Loucy (cell line): ENCODE results near the gene UVRAG.

Source experiments
- EZH2phosphoT487 ChIP-seq: fragments of 200-600 bp; IDR thresholded peaks from 2 replicates; pipeline ENCODE4 v1.6.1; 2018; ENCODE audit warnings: antibody characterized with exemption, mild to moderate bottlenecking, moderate library complexity, borderline replicate concordance
- TF ChIP-seq, protein P1 (sequence below): fragments of 200-600 bp; sonication (generic); conservative IDR thresholded peaks from 2 replicates; pipeline ENCODE4 v1.5.1; 2014; ENCODE audit warnings: mild to moderate bottlenecking, antibody characterized with exemption, low read length

DNA sequence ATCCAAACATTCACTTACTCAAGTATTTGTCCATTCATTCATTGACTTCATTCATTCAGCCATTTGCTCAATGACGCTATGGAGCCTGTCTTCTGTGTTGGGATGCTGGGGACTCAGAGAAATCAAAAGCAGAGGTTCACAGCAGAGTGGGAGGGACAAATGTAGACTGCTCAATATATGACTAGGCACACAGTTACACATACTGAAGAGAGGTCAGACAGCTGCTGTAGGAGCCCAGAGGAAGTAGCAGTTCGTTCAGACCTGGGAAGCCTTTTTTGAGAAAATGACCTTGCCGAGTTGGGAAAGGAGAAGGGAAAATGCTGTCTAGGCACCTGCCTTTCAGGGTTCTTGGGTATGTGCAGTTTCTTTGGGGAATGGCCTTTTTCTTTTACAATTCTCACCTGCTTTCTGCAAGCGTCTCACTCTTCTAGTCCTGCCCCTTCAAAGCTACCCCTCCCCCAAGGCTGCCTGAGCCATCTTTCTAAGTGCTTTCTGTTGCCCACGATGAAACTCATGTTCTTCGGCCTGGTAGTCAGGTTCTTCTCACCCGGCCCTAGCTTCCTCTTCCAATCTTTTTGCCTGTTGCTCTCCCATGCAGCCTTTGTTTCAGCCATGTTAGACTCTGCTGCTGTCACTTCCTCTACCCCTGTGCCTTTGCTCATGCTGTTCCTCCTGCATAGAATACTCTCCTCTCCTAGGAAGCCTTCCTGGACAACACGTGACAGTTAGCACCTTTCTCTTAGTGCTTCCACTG is 4.2 kb upstream of the UVRAG start:
- TF ChIP-seq, protein P1, sequence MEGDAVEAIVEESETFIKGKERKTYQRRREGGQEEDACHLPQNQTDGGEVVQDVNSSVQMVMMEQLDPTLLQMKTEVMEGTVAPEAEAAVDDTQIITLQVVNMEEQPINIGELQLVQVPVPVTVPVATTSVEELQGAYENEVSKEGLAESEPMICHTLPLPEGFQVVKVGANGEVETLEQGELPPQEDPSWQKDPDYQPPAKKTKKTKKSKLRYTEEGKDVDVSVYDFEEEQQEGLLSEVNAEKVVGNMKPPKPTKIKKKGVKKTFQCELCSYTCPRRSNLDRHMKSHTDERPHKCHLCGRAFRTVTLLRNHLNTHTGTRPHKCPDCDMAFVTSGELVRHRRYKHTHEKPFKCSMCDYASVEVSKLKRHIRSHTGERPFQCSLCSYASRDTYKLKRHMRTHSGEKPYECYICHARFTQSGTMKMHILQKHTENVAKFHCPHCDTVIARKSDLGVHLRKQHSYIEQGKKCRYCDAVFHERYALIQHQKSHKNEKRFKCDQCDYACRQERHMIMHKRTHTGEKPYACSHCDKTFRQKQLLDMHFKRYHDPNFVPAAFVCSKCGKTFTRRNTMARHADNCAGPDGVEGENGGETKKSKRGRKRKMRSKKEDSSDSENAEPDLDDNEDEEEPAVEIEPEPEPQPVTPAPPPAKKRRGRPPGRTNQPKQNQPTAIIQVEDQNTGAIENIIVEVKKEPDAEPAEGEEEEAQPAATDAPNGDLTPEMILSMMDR: no peak
- TF ChIP-seq EZH2phosphoT487: no peak
